Hepatic stellate cell (primary cell): ENCODE measurements around the gene ZNF555.
"Not testable (repeated sequence)": the region's sequence is repeated elsewhere in the genome, so short reads cannot be mapped to it uniquely, and the experiment has no call there.

Experiments used
- DNase-seq: peaks from one replicate; pipeline ENCODE4 v3.0.0; 2011; ENCODE audit warnings: low spot score

ZNF555 gene

GRCh38 chr19:2807379-2808128, 33.7 kb upstream of the ZNF555 start:
- no peak for DNase-seq

DNA sequence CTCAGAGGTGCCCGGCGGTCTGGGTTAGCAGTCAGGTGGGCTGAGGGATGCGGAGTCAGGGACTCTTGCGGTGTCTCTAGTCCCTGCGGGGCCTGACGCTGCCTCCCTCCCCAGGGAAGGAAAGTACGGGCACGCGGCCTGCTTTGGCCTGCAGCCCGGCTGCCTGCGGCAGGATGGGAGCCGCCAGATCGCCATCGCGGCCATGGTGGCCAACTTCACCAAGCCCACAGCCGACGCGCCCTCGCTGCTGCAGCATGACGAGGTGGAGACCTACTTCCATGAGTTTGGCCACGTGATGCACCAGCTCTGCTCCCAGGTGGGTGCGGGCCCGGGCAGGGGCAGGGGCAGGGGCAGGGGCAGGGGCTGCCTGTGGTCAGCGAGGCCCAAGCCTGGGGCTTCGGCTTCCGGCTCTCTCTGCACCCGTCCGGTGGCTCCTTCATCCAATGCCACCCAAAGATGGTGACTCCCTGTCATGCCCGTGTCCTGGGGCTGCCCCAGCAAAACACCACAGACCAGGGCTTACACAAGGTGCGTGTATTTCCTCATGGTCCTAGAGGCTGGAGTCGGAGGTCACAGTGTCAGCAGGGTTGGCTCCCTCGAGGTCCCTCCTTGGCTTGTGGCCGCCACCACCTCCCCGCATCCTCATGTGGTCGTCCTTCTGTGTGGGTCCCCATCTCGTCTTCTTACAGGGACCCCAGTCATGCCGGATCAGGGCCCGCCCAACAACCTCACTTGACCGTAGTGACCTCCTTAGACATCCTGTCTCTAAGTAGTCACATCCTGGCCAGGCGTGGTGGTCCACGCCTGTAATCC, 32.9 kb upstream of the ZNF555 start:
- DNase-seq = no peak

DNA sequence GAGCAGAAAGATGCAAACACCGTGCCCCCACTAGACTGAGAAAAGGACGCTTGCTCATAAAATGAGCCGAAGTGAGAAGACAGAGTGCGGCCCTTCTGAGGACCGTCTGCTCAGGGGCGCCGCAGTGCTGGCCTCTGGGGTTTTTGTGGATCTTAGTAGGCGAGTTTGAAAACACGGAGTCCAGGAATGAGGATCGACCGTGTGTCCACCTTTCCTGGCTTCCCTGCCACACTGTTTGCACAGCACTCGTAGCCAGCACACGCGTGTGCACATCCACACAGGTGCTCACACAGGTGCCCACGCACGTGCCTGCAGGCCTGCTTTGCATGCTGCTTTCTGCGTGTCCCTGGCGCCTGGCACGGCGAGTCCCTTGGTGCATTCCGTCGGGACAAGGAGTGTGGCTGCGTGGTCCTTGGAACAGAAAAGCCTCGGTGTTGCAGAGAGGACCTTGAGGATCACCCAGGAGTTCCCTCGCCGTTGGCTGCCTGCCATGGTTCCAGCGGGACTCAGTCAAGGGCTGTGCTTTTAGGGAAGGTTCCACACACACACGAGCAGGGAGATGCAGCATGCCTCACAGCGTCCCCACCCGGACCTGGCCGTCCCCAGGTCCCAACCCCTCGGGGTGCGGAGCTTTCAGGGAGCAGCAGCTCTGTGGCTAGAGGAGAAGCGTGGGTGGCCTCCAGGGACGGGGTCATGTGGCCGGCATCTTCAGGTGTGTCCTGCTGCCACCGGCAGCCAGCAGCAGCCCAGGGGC, 31.7 kb upstream of the ZNF555 start:
- DNase-seq = no peak

DNA sequence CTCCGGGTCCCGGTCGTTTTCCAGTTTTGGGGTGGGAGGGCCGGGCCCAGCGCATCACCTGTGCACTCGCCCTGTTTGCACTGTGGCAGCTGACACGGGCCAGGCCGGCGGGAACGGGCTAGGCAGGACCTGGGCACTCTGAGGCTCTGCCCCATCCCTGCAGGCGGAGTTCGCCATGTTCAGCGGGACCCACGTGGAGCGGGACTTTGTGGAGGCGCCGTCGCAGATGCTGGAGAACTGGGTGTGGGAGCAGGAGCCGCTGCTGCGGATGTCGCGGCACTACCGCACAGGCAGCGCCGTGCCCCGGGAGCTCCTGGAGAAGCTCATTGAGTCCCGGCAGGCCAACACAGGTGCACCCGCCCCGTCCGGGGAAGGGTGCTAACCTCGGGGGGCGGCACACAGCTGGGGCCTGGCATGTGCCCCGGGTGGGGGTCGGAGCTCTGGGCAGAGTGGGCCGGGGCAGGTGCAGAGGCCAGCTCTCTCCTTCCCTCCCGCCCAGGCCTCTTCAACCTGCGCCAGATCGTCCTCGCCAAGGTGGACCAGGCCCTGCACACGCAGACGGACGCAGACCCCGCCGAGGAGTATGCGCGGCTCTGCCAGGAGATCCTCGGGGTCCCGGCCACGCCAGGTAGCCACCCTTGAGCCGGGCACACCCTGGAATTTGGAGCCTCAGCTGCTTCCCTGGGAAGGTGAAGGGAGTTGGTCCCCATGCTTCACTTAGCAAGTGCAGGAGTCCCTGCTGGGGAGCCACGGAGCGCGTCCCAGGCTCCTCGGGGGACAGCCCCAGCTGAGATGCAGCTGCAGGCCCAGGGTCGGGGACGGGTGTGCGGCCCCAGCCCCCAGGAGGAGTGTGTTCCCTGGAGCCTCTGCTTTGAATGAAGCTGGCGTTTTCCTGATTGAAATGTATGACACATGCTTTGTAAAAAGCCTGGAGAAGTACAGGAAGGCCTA, 30.9 kb upstream of the ZNF555 start:
- DNase-seq = no peak

DNA sequence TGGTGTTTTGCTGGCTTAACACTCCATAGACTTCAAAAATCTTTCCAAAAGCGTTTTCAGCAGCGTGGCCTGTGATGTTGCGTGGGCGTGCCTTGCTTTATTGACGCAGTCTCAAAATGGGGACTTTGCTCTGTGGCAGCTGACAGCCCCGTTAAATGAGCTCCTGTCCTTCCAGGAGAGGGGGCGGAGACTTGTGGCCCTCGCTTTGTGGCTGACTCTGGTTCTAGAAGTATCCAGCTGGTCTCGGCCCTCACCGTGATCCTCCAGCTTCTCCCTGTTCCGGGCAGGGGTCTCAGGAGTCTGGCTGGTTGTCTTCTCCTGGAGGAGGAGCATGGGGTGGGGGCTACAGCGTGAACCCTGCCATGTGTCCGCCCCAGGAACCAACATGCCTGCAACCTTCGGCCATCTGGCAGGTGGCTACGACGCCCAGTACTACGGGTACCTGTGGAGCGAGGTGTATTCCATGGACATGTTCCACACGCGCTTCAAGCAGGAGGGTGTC, 30.0 kb upstream of the ZNF555 start:
- no peak for DNase-seq

DNA sequence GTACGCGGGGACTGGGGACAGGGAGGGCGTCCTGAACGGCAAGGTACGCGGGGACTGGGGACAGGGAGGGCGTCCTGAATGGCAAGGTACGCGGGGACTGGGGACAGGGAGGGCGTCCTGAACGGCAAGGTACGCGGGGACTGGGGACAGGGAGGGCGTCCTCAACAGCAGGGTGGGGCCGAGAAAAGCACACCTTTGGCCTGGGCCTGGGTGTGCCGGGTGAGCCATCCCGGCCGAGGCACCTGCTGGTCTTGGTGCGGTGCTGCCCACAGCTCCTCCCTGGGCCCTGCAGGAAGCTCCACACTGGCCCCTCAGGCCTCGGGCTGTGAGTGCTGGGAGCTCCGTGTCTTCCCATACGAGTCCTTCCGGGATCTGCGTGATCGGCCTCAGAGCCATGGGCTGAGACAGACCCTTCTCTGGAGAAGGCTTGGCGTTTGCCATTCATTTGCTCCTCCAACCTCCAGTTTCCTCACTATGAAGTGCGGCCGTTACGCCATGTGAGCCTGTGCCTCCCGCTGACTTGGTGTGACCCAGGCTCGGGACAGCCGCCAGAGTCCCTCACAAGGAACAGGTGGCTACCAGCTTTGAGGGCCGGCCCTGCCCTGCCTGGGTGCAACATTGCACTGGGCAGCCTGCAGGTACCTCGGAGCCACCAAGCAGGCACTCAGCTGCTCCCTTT, 29.4 kb upstream of the ZNF555 start:
- no peak for DNase-seq

- no peak for DNase-seq
These were observed 28.7 kb upstream of the ZNF555 start for GRCh38 chr19:2812414-2813234.

DNA sequence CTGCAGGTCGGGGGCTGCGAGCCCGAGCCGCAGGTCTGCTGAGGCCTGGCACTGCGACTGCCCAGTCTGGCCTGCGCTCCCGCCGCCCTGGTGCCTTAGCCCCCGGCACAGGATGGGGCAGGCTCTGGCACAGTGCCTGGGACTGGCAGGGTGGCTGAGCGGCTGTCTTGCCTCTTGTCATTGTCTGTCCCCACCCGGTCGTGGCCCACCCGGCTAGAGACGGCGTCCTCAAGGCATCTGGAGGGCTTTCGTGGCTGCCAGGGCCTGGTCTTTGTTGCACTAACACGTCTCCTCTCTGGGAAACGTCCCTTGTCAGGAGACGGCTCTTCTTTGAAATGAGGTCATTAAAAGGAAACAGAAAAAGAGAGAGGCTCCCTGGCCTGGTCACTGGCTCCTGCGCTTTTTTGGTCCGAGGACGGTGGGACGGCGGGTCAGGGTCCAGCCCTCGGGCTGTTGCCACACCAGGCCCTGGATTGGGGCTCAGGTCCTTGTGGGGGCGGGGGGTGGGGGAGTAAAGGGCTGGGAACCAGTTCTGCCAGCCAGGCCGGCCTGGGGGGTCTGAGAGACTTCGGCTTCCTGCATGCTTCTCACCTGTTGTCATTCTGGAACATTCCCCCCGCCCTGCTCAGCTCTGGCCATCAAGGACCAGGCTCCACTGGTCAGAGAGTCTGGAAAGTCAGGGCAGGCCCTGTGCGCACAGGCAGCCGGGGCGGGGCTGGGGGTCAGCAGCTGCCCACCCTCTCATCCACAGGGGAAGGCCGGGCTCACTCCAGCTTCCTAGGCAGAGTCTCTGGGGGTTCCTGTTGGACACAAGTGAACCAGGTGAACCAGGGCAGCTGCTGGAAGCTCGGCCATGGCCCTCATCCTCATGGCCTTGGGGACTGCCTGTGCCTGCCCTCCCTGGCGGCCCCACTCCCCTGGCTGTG, 27.8 kb upstream of the ZNF555 start:
- no peak for DNase-seq

GRCh38 chr19:2814426-2814825, 26.8 kb upstream of the ZNF555 start:
- DNase-seq = no peak

DNA sequence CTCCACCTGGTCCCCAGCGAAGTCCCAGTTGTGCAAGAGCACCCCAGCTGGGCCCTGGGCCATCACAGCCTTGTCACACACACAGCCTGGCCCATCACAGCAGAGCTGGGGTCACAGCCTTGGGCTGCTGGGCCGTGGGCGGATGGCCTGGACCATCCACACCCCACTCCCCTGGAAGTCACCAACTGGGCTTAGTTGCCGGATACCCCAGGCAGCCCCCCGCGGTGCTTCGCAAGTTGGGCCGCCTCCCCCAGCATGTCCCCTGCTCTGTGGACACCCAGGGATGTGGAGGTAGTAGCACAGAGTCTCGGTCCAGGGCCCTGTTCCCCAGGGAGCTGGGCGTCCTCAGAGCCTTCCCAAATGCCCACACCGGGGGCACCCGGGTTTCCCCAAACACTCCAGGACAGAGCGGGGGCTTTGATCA, 26.1 kb upstream of the ZNF555 start:
- DNase-seq = no peak

GRCh38 chr19:2815923-2816322, 25.4 kb upstream of the ZNF555 start:
- DNase-seq = no peak

- no peak for DNase-seq
These were observed 24.6 kb upstream of the ZNF555 start for GRCh38 chr19:2816641-2817040.

GRCh38 chr19:2817237-2817829, 23.9 kb upstream of the ZNF555 start:
- DNase-seq = not testable (repeated sequence)

GRCh38 chr19:2819540-2820111, 21.6 kb upstream of the ZNF555 start, which contains the start of gene ZNF554:
TSS of gene ZNF554 (plus strand) at chr19:2819868. CDS start at chr19:2820072, 204 bp downstream.
- peak; percentile 96 for DNase-seq

DNA sequence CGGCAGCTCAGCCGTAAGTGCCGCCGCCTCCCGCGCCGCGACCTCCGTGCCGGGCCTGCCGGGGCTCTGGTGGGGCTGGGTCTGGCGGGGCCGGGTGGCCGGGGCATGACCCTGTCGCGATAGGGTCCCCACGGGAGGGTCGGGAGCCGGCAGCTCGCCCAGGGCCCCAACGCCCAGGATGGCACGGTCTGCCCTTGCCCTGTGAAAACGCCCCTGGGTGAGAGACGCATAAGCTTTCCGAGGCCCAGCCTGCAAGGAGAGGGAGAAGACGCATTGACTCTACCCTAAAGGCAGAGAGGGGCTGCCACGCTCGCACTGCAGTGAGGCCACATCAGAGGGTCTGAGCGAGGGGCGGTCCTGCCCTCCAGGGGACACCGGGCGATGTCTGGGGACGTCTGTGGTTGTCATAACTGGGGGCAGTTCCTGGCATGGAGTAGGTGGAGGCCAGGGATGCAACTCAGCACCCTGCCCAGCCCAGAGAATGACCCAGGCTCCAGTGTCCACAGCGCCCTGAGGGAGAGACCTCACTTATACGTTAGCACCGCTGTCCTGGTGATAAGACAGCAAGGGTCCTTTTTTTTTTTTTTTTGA, 21.1 kb upstream of the ZNF555 start:
- no peak for DNase-seq

- no peak for DNase-seq
These were observed 18.4 kb upstream of the ZNF555 start for GRCh38 chr19:2822846-2823245.

DNA sequence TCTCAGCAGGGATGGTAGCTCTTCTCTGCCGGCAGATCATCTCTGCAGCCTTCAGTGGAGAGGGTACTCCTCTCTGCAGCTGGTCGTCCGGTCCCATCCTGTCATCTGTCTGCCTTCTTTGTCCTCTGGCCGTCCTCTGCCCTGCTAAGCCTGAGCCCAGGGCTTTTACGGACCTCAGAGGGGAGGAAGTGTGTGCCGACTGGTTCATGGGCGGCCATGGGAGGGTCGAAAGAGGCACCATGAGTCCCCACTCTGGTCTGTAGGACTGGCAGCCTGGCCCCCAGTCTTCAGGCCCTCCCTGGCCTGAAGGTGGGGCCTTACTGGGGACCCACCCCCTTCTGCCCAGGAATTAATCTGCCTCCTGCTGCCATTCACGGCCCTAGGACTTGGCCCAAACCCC, 17.6 kb upstream of the ZNF555 start:
- DNase-seq = no peak
